ENCODE data around the gene PARD3.

Gene PARD3

GRCh38 chr10:34426041-34426440, 389.1 kb downstream of the PARD3 start:
- H3K4me1 ChIP-seq (ENCODE audit: control extremely low read depth in 1 of 4, control insufficient read depth in 4 of 4, insufficient read depth in 4 of 4, low read length in 3 of 4) = peaks cover 0 to 3% (median 0%) of the 10 kb centered on the region in 4 experiments
- H3K27ac ChIP-seq (ENCODE audit: insufficient read depth in 1 of 2, low read depth in 1 of 2, low read length in 2 of 2, poor library complexity in 1 of 2, severe bottlenecking in 2 of 2) = no peak overlapping the region
- POLR2A ChIA-PET = no interaction called here
- H3K4me3 ChIP-seq (ENCODE audit: control insufficient read depth in 1 of 7, extremely low read depth in 1 of 7, insufficient read depth in 4 of 7, low read depth in 2 of 7, low read length in 6 of 7) = no peak overlapping the region
- no peaks in the 10 kb centered on the region for H3K36me3 ChIP-seq (ENCODE audit: control insufficient read depth in 4 of 4, insufficient read depth in 4 of 4, low read length in 3 of 4)
- no peaks in the 10 kb centered on the region for H3K9me3 ChIP-seq (ENCODE audit: control extremely low read depth in 1 of 5, control insufficient read depth in 4 of 5, insufficient read depth in 2 of 5, low read depth in 1 of 5, low read length in 4 of 5)
- CTCF ChIA-PET = no interaction called here
- no peak for DNase-seq
- no CpG with 5 or more reads among the region's 3 CpGs for WGBS (ENCODE audit: insufficient coverage)
- no peaks in the 10 kb centered on the region for H3K27me3 ChIP-seq (replicated peaks in 2 of 5; ENCODE audit: control insufficient read depth in 4 of 5, insufficient read depth in 5 of 5, low read length in 4 of 5)

GRCh38 chr10:34423673-34424625, 391.1 kb downstream of the PARD3 start:
- H3K27me3 ChIP-seq (replicated peaks in 2 of 5; ENCODE audit: control insufficient read depth in 4 of 5, insufficient read depth in 5 of 5, low read length in 4 of 5) = no peaks in the 10 kb centered on the region
- no peak overlapping the region for H3K4me3 ChIP-seq (ENCODE audit: control insufficient read depth in 1 of 7, extremely low read depth in 1 of 7, insufficient read depth in 4 of 7, low read depth in 2 of 7, low read length in 6 of 7)
- no peak for DNase-seq
- H3K4me1 ChIP-seq (ENCODE audit: control extremely low read depth in 1 of 4, control insufficient read depth in 4 of 4, insufficient read depth in 4 of 4, low read length in 3 of 4) = no peaks in the 10 kb centered on the region
- H3K36me3 ChIP-seq (ENCODE audit: control insufficient read depth in 4 of 4, insufficient read depth in 4 of 4, low read length in 3 of 4) = no peaks in the 10 kb centered on the region
- H3K27ac ChIP-seq (ENCODE audit: insufficient read depth in 1 of 2, low read depth in 1 of 2, low read length in 2 of 2, poor library complexity in 1 of 2, severe bottlenecking in 2 of 2) = no peak overlapping the region
- WGBS (ENCODE audit: insufficient coverage) = 94% methylated on average over 2 of the region's 5 CpGs
- H3K9me3 ChIP-seq (ENCODE audit: control extremely low read depth in 1 of 5, control insufficient read depth in 4 of 5, insufficient read depth in 2 of 5, low read depth in 1 of 5, low read length in 4 of 5) = no peaks in the 10 kb centered on the region
- ChIA-PET CTCF (no interaction called here), POLR2A (no interaction called here)

DNA sequence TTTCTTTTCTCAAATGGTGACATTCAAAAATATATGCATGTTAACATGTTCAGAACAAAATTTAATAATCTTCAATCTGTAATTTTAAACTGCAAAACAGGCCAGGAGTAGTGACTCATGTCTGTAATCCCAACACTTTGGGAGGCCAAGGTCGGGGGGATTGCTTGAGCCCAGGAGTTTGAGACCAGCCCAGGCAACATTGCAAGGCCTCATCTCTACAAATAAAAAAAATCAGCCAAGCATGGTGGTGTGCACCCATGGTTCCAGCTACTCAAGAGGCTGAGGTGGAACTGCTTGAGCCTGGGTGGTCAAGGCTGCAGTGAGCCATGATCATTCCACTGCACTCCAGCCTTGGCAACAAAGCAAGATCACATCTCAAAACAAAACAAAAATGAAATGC, 394.3 kb downstream of the PARD3 start:
- WGBS (ENCODE audit: insufficient coverage) = 87% methylated on average over 1 of the region's 1 CpG
- Histone ChIP-seq H3K4me3 (ENCODE audit: control insufficient read depth in 1 of 7, extremely low read depth in 1 of 7, insufficient read depth in 4 of 7, low read depth in 2 of 7, low read length in 6 of 7) (no peak overlapping the region), H3K27me3 (replicated peaks in 2 of 5; ENCODE audit: control insufficient read depth in 4 of 5, insufficient read depth in 5 of 5, low read length in 4 of 5) (no peaks in the 10 kb centered on the region), H3K27ac (ENCODE audit: insufficient read depth in 1 of 2, low read depth in 1 of 2, low read length in 2 of 2, poor library complexity in 1 of 2, severe bottlenecking in 2 of 2) (no peak overlapping the region), H3K36me3 (ENCODE audit: control insufficient read depth in 4 of 4, insufficient read depth in 4 of 4, low read length in 3 of 4) (no peaks in the 10 kb centered on the region), H3K4me1 (ENCODE audit: control extremely low read depth in 1 of 4, control insufficient read depth in 4 of 4, insufficient read depth in 4 of 4, low read length in 3 of 4) (no peaks in the 10 kb centered on the region), H3K9me3 (ENCODE audit: control extremely low read depth in 1 of 5, control insufficient read depth in 4 of 5, insufficient read depth in 2 of 5, low read depth in 1 of 5, low read length in 4 of 5) (no peaks in the 10 kb centered on the region)
- POLR2A ChIA-PET = no interaction called here
- CTCF ChIA-PET = no interaction called here
- no peak for DNase-seq

DNA sequence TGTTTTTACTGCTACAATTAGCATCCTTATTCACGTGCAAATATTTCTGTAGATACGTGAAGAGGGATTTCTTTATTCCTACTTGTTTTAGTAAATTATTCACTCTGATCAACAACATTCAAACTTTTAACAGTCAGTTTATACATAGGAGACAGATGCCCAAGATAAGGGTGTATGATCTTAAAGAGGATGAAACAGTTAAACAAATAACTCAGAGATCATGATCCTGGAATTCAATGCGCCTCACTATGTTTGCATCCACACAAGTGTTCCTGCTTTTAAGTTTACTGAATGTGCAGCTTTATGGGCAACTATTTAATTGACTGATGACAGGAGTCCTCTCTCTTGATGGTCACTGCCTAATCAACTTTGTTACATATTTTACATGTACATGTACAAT, 394.8 kb downstream of the PARD3 start:
- H3K4me1 ChIP-seq (ENCODE audit: control extremely low read depth in 1 of 4, control insufficient read depth in 4 of 4, insufficient read depth in 4 of 4, low read length in 3 of 4) = no peaks in the 10 kb centered on the region
- H3K27ac ChIP-seq (ENCODE audit: insufficient read depth in 1 of 2, low read depth in 1 of 2, low read length in 2 of 2, poor library complexity in 1 of 2, severe bottlenecking in 2 of 2) = no peak overlapping the region
- no peak for DNase-seq
- H3K9me3 ChIP-seq (ENCODE audit: control extremely low read depth in 1 of 5, control insufficient read depth in 4 of 5, insufficient read depth in 2 of 5, low read depth in 1 of 5, low read length in 4 of 5) = no peaks in the 10 kb centered on the region
- no peaks in the 10 kb centered on the region for H3K27me3 ChIP-seq (replicated peaks in 2 of 5; ENCODE audit: control insufficient read depth in 4 of 5, insufficient read depth in 5 of 5, low read length in 4 of 5)
- WGBS (ENCODE audit: insufficient coverage) = no CpG with 5 or more reads among the region's 3 CpGs
- H3K4me3 ChIP-seq (ENCODE audit: control insufficient read depth in 1 of 7, extremely low read depth in 1 of 7, insufficient read depth in 4 of 7, low read depth in 2 of 7, low read length in 6 of 7) = no peak overlapping the region
- no peaks in the 10 kb centered on the region for H3K36me3 ChIP-seq (ENCODE audit: control insufficient read depth in 4 of 4, insufficient read depth in 4 of 4, low read length in 3 of 4)
- ChIA-PET POLR2A (no interaction called here), CTCF (no interaction called here)

- Histone ChIP-seq H3K27me3 (replicated peaks in 2 of 5; ENCODE audit: control insufficient read depth in 4 of 5, insufficient read depth in 5 of 5, low read length in 4 of 5) (no peaks in the 10 kb centered on the region), H3K36me3 (ENCODE audit: control insufficient read depth in 4 of 4, insufficient read depth in 4 of 4, low read length in 3 of 4) (no peaks in the 10 kb centered on the region), H3K4me3 (ENCODE audit: control insufficient read depth in 1 of 7, extremely low read depth in 1 of 7, insufficient read depth in 4 of 7, low read depth in 2 of 7, low read length in 6 of 7) (no peak overlapping the region), H3K4me1 (ENCODE audit: control extremely low read depth in 1 of 4, control insufficient read depth in 4 of 4, insufficient read depth in 4 of 4, low read length in 3 of 4) (no peaks in the 10 kb centered on the region), H3K27ac (ENCODE audit: insufficient read depth in 1 of 2, low read depth in 1 of 2, low read length in 2 of 2, poor library complexity in 1 of 2, severe bottlenecking in 2 of 2) (no peak overlapping the region), H3K9me3 (ENCODE audit: control extremely low read depth in 1 of 5, control insufficient read depth in 4 of 5, insufficient read depth in 2 of 5, low read depth in 1 of 5, low read length in 4 of 5) (no peaks in the 10 kb centered on the region)
- CTCF ChIA-PET = no interaction called here
- DNase-seq = no peak
- POLR2A ChIA-PET = no interaction called here
- 100% methylated on average over 1 of the region's 4 CpGs for WGBS (ENCODE audit: insufficient coverage)
Measured at GRCh38 chr10:34415039-34415438, 400.1 kb downstream of the PARD3 start.

DNA sequence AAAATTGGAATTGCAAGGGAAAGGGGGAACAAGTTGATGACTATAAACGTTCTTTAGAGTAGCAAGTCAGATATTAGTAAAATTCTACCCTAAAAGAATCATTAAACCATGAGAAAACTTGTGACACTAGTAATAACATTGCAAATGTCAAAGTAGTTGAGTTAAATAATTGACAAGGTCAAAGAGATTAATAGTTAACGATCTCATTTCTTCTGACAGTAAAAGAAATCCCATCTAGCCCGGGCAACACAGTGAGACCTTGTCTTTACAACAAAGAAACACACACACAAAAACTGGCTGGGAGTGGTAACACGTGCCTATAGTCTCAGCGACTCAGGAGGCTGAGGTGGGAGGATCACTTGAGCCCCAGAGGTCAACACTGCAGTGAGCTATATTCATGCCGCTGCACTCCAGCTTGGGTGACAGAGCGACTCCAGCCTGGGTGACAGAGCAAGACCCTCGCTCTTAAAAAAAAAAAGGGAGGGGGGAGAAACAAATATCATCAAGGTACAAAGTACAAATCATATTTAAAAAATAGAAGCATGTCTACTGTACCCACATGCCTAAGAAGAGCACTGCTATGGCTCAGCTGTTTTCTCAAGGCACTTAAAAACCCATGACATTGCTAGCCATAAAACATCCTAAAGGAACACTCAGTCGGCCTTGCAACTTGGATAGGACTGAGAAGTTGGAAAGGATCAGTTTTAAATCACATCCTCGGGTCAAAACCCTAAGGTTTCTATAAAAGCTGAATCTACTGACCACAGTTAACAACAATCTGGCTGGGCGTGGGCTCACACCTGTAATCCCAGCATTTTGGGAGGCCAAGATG, 401.1 kb downstream of the PARD3 start:
- no peaks in the 10 kb centered on the region for H3K27me3 ChIP-seq (replicated peaks in 2 of 5; ENCODE audit: control insufficient read depth in 4 of 5, insufficient read depth in 5 of 5, low read length in 4 of 5)
- WGBS (ENCODE audit: insufficient coverage) = 97% methylated on average over 6 of the region's 11 CpGs
- no peak overlapping the region for H3K27ac ChIP-seq (ENCODE audit: insufficient read depth in 1 of 2, low read depth in 1 of 2, low read length in 2 of 2, poor library complexity in 1 of 2, severe bottlenecking in 2 of 2)
- no peaks in the 10 kb centered on the region for H3K9me3 ChIP-seq (ENCODE audit: control extremely low read depth in 1 of 5, control insufficient read depth in 4 of 5, insufficient read depth in 2 of 5, low read depth in 1 of 5, low read length in 4 of 5)
- ChIA-PET POLR2A (no interaction called here), CTCF (no interaction called here)
- no peak overlapping the region for H3K4me3 ChIP-seq (ENCODE audit: control insufficient read depth in 1 of 7, extremely low read depth in 1 of 7, insufficient read depth in 4 of 7, low read depth in 2 of 7, low read length in 6 of 7)
- no peaks in the 10 kb centered on the region for H3K4me1 ChIP-seq (ENCODE audit: control extremely low read depth in 1 of 4, control insufficient read depth in 4 of 4, insufficient read depth in 4 of 4, low read length in 3 of 4)
- DNase-seq = no peak
- H3K36me3 ChIP-seq (ENCODE audit: control insufficient read depth in 4 of 4, insufficient read depth in 4 of 4, low read length in 3 of 4) = no peaks in the 10 kb centered on the region

DNA sequence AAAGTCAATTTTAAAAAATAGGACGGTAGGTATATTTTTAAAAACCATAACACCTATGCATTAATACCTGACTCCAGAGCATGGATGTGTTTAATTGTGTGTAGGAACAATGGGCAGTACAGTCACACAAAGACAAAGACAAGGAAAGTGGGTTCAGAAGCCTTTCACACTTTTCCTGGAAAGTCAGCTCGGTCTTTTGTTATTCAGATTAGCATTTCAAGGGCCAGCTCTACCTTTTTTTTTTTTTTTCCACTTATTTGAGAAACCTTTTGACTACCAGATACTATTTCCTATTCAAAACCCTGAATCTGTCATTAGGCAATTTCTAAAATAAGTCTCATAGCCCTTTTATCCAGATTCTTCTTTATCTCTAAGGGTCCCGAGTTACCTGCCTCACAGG, 401.9 kb downstream of the PARD3 start:
- no peak overlapping the region for H3K4me3 ChIP-seq (ENCODE audit: control insufficient read depth in 1 of 7, extremely low read depth in 1 of 7, insufficient read depth in 4 of 7, low read depth in 2 of 7, low read length in 6 of 7)
- CTCF ChIA-PET = no interaction called here
- POLR2A ChIA-PET = no interaction called here
- WGBS (ENCODE audit: insufficient coverage) = 100% methylated on average over 2 of the region's 3 CpGs
- H3K27me3 ChIP-seq (replicated peaks in 2 of 5; ENCODE audit: control insufficient read depth in 4 of 5, insufficient read depth in 5 of 5, low read length in 4 of 5) = no peaks in the 10 kb centered on the region
- DNase-seq = no peak
- no peaks in the 10 kb centered on the region for H3K9me3 ChIP-seq (ENCODE audit: control extremely low read depth in 1 of 5, control insufficient read depth in 4 of 5, insufficient read depth in 2 of 5, low read depth in 1 of 5, low read length in 4 of 5)
- no peak overlapping the region for H3K27ac ChIP-seq (ENCODE audit: insufficient read depth in 1 of 2, low read depth in 1 of 2, low read length in 2 of 2, poor library complexity in 1 of 2, severe bottlenecking in 2 of 2)
- H3K36me3 ChIP-seq (ENCODE audit: control insufficient read depth in 4 of 4, insufficient read depth in 4 of 4, low read length in 3 of 4) = no peaks in the 10 kb centered on the region
- no peaks in the 10 kb centered on the region for H3K4me1 ChIP-seq (ENCODE audit: control extremely low read depth in 1 of 4, control insufficient read depth in 4 of 4, insufficient read depth in 4 of 4, low read length in 3 of 4)
